ENCODE measurements around the gene XAF1. TPM values are rescaled to one million over a fixed set of nuclear protein-coding genes. Genes with fewer than 3 reads are reported as not detected.

The XAF1 gene
- total and polyA plus RNA-seq, 2 donors (not counting 1 experiment from before 2014, with no cell fraction given) = 3.2 to 98.9 TPM

DNA sequence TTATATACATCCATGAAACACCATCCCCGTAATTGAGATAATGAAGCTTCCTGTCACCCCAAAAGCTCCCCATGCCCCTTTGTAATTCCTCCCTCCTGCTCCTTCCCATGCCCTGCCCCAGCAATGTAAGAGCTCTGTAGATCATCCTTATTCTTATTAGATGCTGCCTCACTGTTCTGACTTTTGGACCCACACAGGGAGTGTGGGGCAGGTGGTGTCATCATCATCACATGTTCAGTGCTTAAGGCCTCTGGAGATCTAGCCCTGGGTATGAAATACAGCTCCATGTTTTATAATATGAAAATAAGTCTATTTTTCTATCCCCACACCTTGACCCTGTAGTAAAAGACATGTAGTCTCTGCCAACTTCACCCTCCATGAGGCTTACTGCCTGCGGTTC lies 1.9 kb downstream of the XAF1 start:
- H4K20me1 ChIP-seq (ENCODE audit: control insufficient read depth, extremely low read depth, insufficient read depth, low read length) = no peaks in the 10 kb centered on the region
- H2AFZ ChIP-seq (ENCODE audit: low read length) = no peak overlapping the region
- no peak overlapping the region for H3K27ac ChIP-seq (ENCODE audit: insufficient read depth, low read length)
- no peaks in the 10 kb centered on the region for H3K79me2 ChIP-seq (ENCODE audit: control insufficient read depth, insufficient read depth, low read length)
- no peak overlapping the region for H3K9ac ChIP-seq (ENCODE audit: insufficient read depth, low read length)
- H3K4me1 ChIP-seq (ENCODE audit: control insufficient read depth, extremely low read depth, insufficient read depth, low read length) = peaks cover 22% of the 10 kb centered on the region
- no peaks in the 10 kb centered on the region for H3K9me3 ChIP-seq (ENCODE audit: control insufficient read depth, insufficient read depth, low read depth, low read length)
- H3K27me3 ChIP-seq (ENCODE audit: control insufficient read depth, insufficient read depth, low read length) = no peaks in the 10 kb centered on the region
- peak overlapping the region in 1 of 4 experiments; percentile 11 for H3K4me3 ChIP-seq (replicated peaks in 1 of 4; ENCODE audit: control extremely low read depth in 1 of 4, insufficient read depth in 1 of 4, low read depth in 3 of 4, low read length in 4 of 4)
- peaks cover 4% of the 10 kb centered on the region for H3K36me3 ChIP-seq (ENCODE audit: control insufficient read depth, insufficient read depth, low read length)
- H3K4me2 ChIP-seq (ENCODE audit: extremely low read depth, insufficient read depth, low read length) = no peak overlapping the region
- TF ChIP-seq, protein P1, sequence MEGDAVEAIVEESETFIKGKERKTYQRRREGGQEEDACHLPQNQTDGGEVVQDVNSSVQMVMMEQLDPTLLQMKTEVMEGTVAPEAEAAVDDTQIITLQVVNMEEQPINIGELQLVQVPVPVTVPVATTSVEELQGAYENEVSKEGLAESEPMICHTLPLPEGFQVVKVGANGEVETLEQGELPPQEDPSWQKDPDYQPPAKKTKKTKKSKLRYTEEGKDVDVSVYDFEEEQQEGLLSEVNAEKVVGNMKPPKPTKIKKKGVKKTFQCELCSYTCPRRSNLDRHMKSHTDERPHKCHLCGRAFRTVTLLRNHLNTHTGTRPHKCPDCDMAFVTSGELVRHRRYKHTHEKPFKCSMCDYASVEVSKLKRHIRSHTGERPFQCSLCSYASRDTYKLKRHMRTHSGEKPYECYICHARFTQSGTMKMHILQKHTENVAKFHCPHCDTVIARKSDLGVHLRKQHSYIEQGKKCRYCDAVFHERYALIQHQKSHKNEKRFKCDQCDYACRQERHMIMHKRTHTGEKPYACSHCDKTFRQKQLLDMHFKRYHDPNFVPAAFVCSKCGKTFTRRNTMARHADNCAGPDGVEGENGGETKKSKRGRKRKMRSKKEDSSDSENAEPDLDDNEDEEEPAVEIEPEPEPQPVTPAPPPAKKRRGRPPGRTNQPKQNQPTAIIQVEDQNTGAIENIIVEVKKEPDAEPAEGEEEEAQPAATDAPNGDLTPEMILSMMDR (conservative IDR thresholded peaks at IDR 0.05 in 1 of 2, IDR thresholded peaks at IDR 0.05 in 1 of 2; ENCODE audit: low read depth in 1 of 2, low read length in 2 of 2) = no peak
- TF ChIP-seq EZH2 (IDR thresholded peaks at IDR 0.05; ENCODE audit: low read length, missing control alignments) = no peak
- no peak for DNase-seq (ENCODE audit: low read depth in 2 of 2)

DNA sequence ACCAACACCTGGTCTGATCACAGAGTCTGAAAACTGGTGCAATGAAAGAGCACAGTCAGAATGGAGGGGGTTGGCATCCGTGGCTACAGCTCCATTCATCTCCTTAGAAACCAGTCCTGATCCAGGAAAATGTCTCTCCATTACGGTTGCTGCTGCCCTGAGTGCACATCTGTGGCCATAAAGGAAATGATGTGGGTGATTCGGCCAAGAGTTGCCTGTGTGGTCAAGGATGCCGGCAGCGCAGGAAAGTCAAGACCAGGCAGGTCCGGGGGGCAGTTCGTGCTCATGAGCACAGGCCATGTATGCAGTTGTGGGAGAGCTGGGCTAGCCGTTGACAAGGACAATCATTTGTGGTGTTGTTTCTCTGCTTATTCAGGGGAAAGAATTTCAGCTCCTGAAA lies 5.9 kb downstream of the XAF1 start:
- Histone ChIP-seq H3K4me3 (replicated peaks in 1 of 4; ENCODE audit: control extremely low read depth in 1 of 4, insufficient read depth in 1 of 4, low read depth in 3 of 4, low read length in 4 of 4) (no peak overlapping the region), H3K9ac (ENCODE audit: insufficient read depth, low read length) (no peak overlapping the region), H3K4me2 (ENCODE audit: extremely low read depth, insufficient read depth, low read length) (no peak overlapping the region), H3K36me3 (ENCODE audit: control insufficient read depth, insufficient read depth, low read length) (peaks cover 7% of the 10 kb centered on the region), H3K4me1 (ENCODE audit: control insufficient read depth, extremely low read depth, insufficient read depth, low read length) (no peaks in the 10 kb centered on the region), H3K27me3 (ENCODE audit: control insufficient read depth, insufficient read depth, low read length) (no peaks in the 10 kb centered on the region), H3K9me3 (ENCODE audit: control insufficient read depth, insufficient read depth, low read depth, low read length) (no peaks in the 10 kb centered on the region), H4K20me1 (ENCODE audit: control insufficient read depth, extremely low read depth, insufficient read depth, low read length) (no peaks in the 10 kb centered on the region), H3K79me2 (ENCODE audit: control insufficient read depth, insufficient read depth, low read length) (no peaks in the 10 kb centered on the region), H3K27ac (ENCODE audit: insufficient read depth, low read length) (no peak overlapping the region), H2AFZ (ENCODE audit: low read length) (no peak overlapping the region)
- DNase-seq (ENCODE audit: low read depth in 2 of 2) = peak in 1 of 2 donors; percentile 37
- TF ChIP-seq, protein P1 (conservative IDR thresholded peaks at IDR 0.05 in 1 of 2, IDR thresholded peaks at IDR 0.05 in 1 of 2; ENCODE audit: low read depth in 1 of 2, low read length in 2 of 2) = no peak
- no peak for TF ChIP-seq EZH2 (IDR thresholded peaks at IDR 0.05; ENCODE audit: low read length, missing control alignments)

DNA sequence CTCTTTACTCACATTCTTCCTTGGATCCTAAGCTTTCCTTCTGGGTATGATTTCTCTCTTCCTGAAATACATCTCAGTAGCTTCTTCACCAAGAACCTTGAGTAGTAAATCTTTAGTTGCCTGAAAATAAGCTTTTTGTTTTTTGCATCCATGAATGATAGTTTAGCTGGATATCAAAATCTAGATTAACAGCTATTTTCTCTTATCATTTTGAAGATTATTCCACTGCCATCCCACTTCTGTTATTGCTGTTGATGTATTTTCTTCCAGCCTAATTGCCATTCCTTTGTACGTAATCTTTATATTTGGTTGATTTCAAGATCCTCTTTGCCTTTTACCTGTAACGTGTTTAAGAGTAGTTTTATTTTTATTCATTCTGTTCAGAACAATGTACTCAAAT lies 12.6 kb downstream of the XAF1 start:
- no peak overlapping the region for H3K27ac ChIP-seq (ENCODE audit: insufficient read depth, low read length)
- H3K9me3 ChIP-seq (ENCODE audit: control insufficient read depth, insufficient read depth, low read depth, low read length) = no peaks in the 10 kb centered on the region
- H3K4me3 ChIP-seq (replicated peaks in 1 of 4; ENCODE audit: control extremely low read depth in 1 of 4, insufficient read depth in 1 of 4, low read depth in 3 of 4, low read length in 4 of 4) = no peak overlapping the region
- H3K36me3 ChIP-seq (ENCODE audit: control insufficient read depth, insufficient read depth, low read length) = peaks cover 10% of the 10 kb centered on the region
- no peak overlapping the region for H3K4me2 ChIP-seq (ENCODE audit: extremely low read depth, insufficient read depth, low read length)
- H3K4me1 ChIP-seq (ENCODE audit: control insufficient read depth, extremely low read depth, insufficient read depth, low read length) = no peaks in the 10 kb centered on the region
- no peaks in the 10 kb centered on the region for H3K79me2 ChIP-seq (ENCODE audit: control insufficient read depth, insufficient read depth, low read length)
- no peak for DNase-seq (ENCODE audit: low read depth in 2 of 2)
- no peak overlapping the region for H3K9ac ChIP-seq (ENCODE audit: insufficient read depth, low read length)
- TF ChIP-seq, protein P1 (conservative IDR thresholded peaks at IDR 0.05 in 1 of 2, IDR thresholded peaks at IDR 0.05 in 1 of 2; ENCODE audit: low read depth in 1 of 2, low read length in 2 of 2) = no peak
- TF ChIP-seq EZH2 (IDR thresholded peaks at IDR 0.05; ENCODE audit: low read length, missing control alignments) = no peak
- no peaks in the 10 kb centered on the region for H3K27me3 ChIP-seq (ENCODE audit: control insufficient read depth, insufficient read depth, low read length)
- H4K20me1 ChIP-seq (ENCODE audit: control insufficient read depth, extremely low read depth, insufficient read depth, low read length) = no peaks in the 10 kb centered on the region
- H2AFZ ChIP-seq (ENCODE audit: low read length) = no peak overlapping the region

Data from fibroblast of lung (primary cell).